ENCODE data around the gene TCF12.
"Not testable (repeated sequence)": the region's sequence is repeated elsewhere in the genome, so short reads cannot be mapped to it uniquely, and the experiment has no call there.

The TCF12 gene

GRCh38 chr15:56916825-56917477 is 1.5 kb upstream of the TCF12 start:
- peak; percentile 8 for DNase-seq

GRCh38 chr15:56917652-56918045 is 795 bp upstream of the TCF12 start:
- no peak for DNase-seq

GRCh38 chr15:56919031-56919608 is 676 bp downstream of the TCF12 start:
- DNase-seq: peak; percentile 66

- DNase-seq: peak; percentile 52
These were observed 1.3 kb downstream of the TCF12 start for GRCh38 chr15:56919609-56920366.

GRCh38 chr15:56920367-56920627 is 1.9 kb downstream of the TCF12 start:
- DNase-seq: no peak

GRCh38 chr15:56923174-56923591 is 4.7 kb downstream of the TCF12 start:
- DNase-seq: no peak

- DNase-seq: peak; percentile 63
These were observed 9.4 kb downstream of the TCF12 start for GRCh38 chr15:56927816-56928215.

GRCh38 chr15:56929399-56929798 is 11.0 kb downstream of the TCF12 start:
- DNase-seq: peak; percentile 80

- DNase-seq: peak; percentile 8
These were observed 11.5 kb downstream of the TCF12 start for GRCh38 chr15:56929933-56930332.

- DNase-seq: no peak
These were observed 12.3 kb downstream of the TCF12 start for GRCh38 chr15:56930669-56931313.

GRCh38 chr15:56931639-56932508 is 13.4 kb downstream of the TCF12 start:
- no peak for DNase-seq

GRCh38 chr15:56932509-56932868 is 14.0 kb downstream of the TCF12 start:
- not testable (repeated sequence) for DNase-seq

- peak; percentile 43 for DNase-seq
These were observed 15.0 kb downstream of the TCF12 start for GRCh38 chr15:56933410-56933809.

GRCh38 chr15:56933811-56934210 is 15.4 kb downstream of the TCF12 start:
- DNase-seq: no peak

- DNase-seq: no peak
These were observed 15.8 kb downstream of the TCF12 start for GRCh38 chr15:56934269-56934668.

GRCh38 chr15:56936929-56937328 is 18.5 kb downstream of the TCF12 start:
- no peak for DNase-seq

GRCh38 chr15:56939257-56939656 is 20.8 kb downstream of the TCF12 start:
- peak; percentile 21 for DNase-seq

- no peak for DNase-seq
These were observed 21.9 kb downstream of the TCF12 start for GRCh38 chr15:56940388-56940787.

- DNase-seq: no peak
These were observed 23.7 kb downstream of the TCF12 start for GRCh38 chr15:56942118-56942517.

- peak; percentile 20 for DNase-seq
These were observed 25.0 kb downstream of the TCF12 start for GRCh38 chr15:56943403-56943802.

GRCh38 chr15:56944485-56944884 is 26.0 kb downstream of the TCF12 start:
- no peak for DNase-seq

GRCh38 chr15:56946150-56946549 is 27.7 kb downstream of the TCF12 start:
- no peak for DNase-seq
